Lower leg skin (tissue), 3 donors: ENCODE data around the gene PSME2.

Experiments
- CTCF ChIP-seq, 3 donors: fragments of 450-650 bp; IDR thresholded peaks; one replicate each; pipeline ENCODE4 v1.5.1; 2016; ENCODE audit warnings: antibody characterized with exemption in 3 of 3, mild to moderate bottlenecking in 3 of 3, moderate library complexity in 2 of 3
- POLR2A ChIP-seq, 2 donors: fragments of 450-650 bp; IDR thresholded peaks; one replicate each; pipeline ENCODE4 v1.6.1; 2016 to 2017; ENCODE audit warnings: antibody characterized with exemption in 2 of 2, mild to moderate bottlenecking in 1 of 2, moderate library complexity in 1 of 2

- TF ChIP-seq CTCF (IDR thresholded peaks at IDR 0.05): no peak
- no peak for TF ChIP-seq POLR2A (IDR thresholded peaks at IDR 0.05)
These were observed 10.9 kb upstream of the PSME2 start for GRCh38 chr14:24157331-24157730.
